A673 (cell line): ENCODE results near the gene MTOR.

Source experiments
- CTCF ChIP-seq: fragments of 300-800, 200-600 bp; sonication (generic); conservative IDR thresholded peaks from 2 replicates; pipeline ENCODE4 v1.5.1; 2017; ENCODE audit warnings: low read depth, mild to moderate bottlenecking, antibody characterized with exemption, low read length, moderate library complexity, mixed read lengths
- EZH2 ChIP-seq: fragments of 200-600 bp; sonication (generic); IDR thresholded peaks from 2 replicates; pipeline ENCODE4 v1.6.1; 2017; ENCODE audit warnings: borderline replicate concordance, low read depth, mild to moderate bottlenecking, mixed read lengths, antibody characterized with exemption, low read length; ENCODE audit not compliant: poor library complexity, severe bottlenecking

- TF ChIP-seq CTCF = no peak
- no peak for TF ChIP-seq EZH2
Measured at GRCh38 chr1:11157394-11157793, 105.0 kb downstream of the MTOR start.
